Osteoblast (primary cell): ENCODE data around the gene YIPF3. TPM values are rescaled to one million over a fixed set of nuclear protein-coding genes. Genes with fewer than 3 reads are reported as not detected.
A peak's percentile ranks its signal among the peaks of the same experiment; 100 is the strongest.

Source experiments
- DNase-seq: peaks from one replicate; pipeline ENCODE4 v3.0.0; 2011; ENCODE audit warnings: low spot score, mixed read lengths; ENCODE audit not compliant: insufficient read length; ENCODE audit errors: missing footprints
- H2AFZ ChIP-seq: 2 replicates; pipeline ENCODE4 v1.6.0; 2011; ENCODE audit warnings: mild to moderate bottlenecking, low read length
- H3K27ac ChIP-seq: 2 replicates; pipeline ENCODE4 v1.5.1; 2011; ENCODE audit warnings: mild to moderate bottlenecking, low read depth, low read length, moderate library complexity
- H3K27me3 ChIP-seq: 2 replicates; pipeline ENCODE4 v1.6.0; 2012; ENCODE audit warnings: mild to moderate bottlenecking, control low read depth, inconsistent platforms, low read length, moderate library complexity; ENCODE audit not compliant: insufficient read depth
- H3K36me3 ChIP-seq: 2 replicates; pipeline ENCODE4 v1.5.1; 2011; ENCODE audit warnings: mild to moderate bottlenecking, low read length, control low read depth, moderate library complexity; ENCODE audit not compliant: insufficient read depth
- H3K4me1 ChIP-seq: 2 replicates; pipeline ENCODE4 v1.5.1; 2011; ENCODE audit warnings: mild to moderate bottlenecking, low read length, control low read depth, moderate library complexity; ENCODE audit not compliant: insufficient read depth
- H3K4me2 ChIP-seq: 2 replicates; pipeline ENCODE4 v1.6.0; 2011; ENCODE audit warnings: mild to moderate bottlenecking, low read length; ENCODE audit not compliant: insufficient read depth
- H3K4me3 ChIP-seq: fragments of 200-600 bp; sonication (generic); 3 replicates; pipeline ENCODE4 v1.5.1; 2012; ENCODE audit warnings: mild to moderate bottlenecking, low read length, inconsistent platforms; ENCODE audit not compliant: insufficient read depth
- H3K79me2 ChIP-seq: 2 replicates; pipeline ENCODE4 v1.6.0; 2012; ENCODE audit warnings: mild to moderate bottlenecking, low read length, control low read depth, inconsistent platforms; ENCODE audit not compliant: insufficient read depth
- H3K9me3 ChIP-seq: 2 replicates; pipeline ENCODE4 v1.5.1; 2011; ENCODE audit warnings: low read depth, low read length, control low read depth
- H4K20me1 ChIP-seq: 2 replicates; pipeline ENCODE4 v1.6.0; 2012; ENCODE audit warnings: mild to moderate bottlenecking, low read length, control low read depth; ENCODE audit not compliant: insufficient read depth
- total RNA-seq: library from RNA; depleted of rRNA; stranded (reverse); fragments of >200 nt; gene quantifications from 2 replicates; pipeline ENCODE4 v1.2.3, GENCODE V29; 2012
- TF ChIP-seq, protein P1 (sequence below): IDR thresholded peaks from 2 replicates; pipeline ENCODE4 v1.5.1; 2011; ENCODE audit warnings: mild to moderate bottlenecking, low read depth, low read length, moderate library complexity; ENCODE audit errors: extremely low read depth

The YIPF3 gene
- total RNA-seq, 1 donor, result 98.8 TPM

DNA sequence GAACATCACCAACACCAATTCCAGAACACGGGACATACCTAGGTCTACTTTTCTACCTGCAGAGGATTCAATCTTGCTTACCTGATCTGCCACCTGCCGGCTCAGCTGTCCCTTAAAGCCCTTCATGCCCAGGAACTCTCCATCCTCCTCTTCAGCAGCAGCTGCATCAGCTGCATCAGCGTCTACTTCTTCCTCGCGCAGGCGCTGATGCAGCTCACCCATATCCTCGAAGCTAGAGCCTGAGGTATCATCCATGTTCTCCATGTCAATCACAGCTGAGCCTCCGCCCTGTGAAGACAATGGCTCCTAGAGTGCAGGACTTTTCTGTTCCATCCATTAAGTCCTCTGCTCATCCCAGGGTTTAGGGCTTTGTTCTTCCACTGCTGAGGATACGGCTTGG lies 918 bp downstream of the YIPF3 start:
- Histone ChIP-seq H3K9me3 (no peaks in the 10 kb centered on the region), H4K20me1 (peaks cover 41% of the 10 kb centered on the region)
- TF ChIP-seq, protein P1, sequence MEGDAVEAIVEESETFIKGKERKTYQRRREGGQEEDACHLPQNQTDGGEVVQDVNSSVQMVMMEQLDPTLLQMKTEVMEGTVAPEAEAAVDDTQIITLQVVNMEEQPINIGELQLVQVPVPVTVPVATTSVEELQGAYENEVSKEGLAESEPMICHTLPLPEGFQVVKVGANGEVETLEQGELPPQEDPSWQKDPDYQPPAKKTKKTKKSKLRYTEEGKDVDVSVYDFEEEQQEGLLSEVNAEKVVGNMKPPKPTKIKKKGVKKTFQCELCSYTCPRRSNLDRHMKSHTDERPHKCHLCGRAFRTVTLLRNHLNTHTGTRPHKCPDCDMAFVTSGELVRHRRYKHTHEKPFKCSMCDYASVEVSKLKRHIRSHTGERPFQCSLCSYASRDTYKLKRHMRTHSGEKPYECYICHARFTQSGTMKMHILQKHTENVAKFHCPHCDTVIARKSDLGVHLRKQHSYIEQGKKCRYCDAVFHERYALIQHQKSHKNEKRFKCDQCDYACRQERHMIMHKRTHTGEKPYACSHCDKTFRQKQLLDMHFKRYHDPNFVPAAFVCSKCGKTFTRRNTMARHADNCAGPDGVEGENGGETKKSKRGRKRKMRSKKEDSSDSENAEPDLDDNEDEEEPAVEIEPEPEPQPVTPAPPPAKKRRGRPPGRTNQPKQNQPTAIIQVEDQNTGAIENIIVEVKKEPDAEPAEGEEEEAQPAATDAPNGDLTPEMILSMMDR, result no peak

DNA sequence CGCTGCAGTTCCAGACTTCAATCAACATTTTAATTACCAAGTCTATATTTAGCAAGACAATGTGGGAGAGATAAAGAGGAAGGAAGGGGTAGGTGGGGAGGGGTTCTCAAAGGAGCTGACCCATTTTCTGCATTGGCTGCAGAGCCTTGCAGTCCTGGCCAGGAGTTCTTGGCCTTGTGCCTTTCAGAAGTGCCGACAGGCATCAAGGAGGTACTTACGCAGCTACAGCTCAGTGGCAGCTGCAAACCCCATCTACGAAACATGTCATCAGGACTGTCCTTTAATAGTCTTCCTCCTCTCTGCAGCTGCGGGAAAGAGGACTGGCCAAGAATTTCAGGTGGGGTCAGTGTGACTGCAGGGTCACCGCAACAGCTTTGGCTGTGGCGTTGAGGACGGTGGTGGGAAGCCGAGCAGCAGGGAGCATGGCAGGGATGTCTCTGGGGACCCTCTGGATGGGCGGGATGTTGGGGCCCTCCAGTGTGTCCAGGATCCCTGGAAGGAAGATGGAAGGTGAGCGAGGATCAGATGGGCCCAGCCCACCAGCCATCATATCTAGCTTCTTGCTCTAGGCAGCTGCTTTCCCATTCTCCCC lies 4.8 kb downstream of the YIPF3 start:
- Histone ChIP-seq H3K79me2 (peaks cover 37% of the 10 kb centered on the region), H3K4me3 (no peak overlapping the region), H3K27me3 (no peaks in the 10 kb centered on the region), H3K4me2 (no peak overlapping the region), H2AFZ (no peak overlapping the region), H3K27ac (no peak overlapping the region), H3K36me3 (peaks cover 47% of the 10 kb centered on the region), H3K9me3 (no peaks in the 10 kb centered on the region), H3K4me1 (peaks cover 28% of the 10 kb centered on the region), H4K20me1 (peaks cover 33% of the 10 kb centered on the region)
- TF ChIP-seq, protein P1, result no peak
- DNase-seq, result no peak

More for the DNA sequence above, 918 bp downstream of the YIPF3 start:
- Histone ChIP-seq H3K27ac (peak overlapping the region; percentile 92), H2AFZ (no peak overlapping the region), H3K4me1 (peaks cover 20% of the 10 kb centered on the region), H3K4me3 (peak overlapping the region; percentile 99), H3K36me3 (peaks cover 63% of the 10 kb centered on the region), H3K27me3 (no peaks in the 10 kb centered on the region), H3K4me2 (peak overlapping the region; percentile 89), H3K79me2 (peaks cover 73% of the 10 kb centered on the region)
- DNase-seq, result no peak

DNA sequence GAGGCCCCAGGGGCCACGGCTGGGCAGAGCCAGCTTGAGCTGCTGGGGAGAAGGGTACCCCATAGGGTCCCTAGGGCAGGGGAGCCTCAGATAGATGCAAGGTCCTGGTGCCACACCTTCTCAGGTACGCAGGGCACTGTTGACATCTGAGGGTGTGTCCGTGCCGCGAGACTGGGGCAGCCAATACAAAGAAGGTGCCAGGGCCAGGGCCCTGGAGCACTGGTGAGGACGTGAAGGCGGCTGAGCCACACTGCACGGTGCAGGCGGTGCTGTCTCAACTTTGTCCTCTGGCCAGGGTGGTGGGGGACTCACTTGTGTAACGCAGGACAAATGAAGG lies 5.9 kb downstream of the YIPF3 start:
- Histone ChIP-seq H2AFZ (no peak overlapping the region), H3K79me2 (peaks cover 27% of the 10 kb centered on the region), H3K9me3 (no peaks in the 10 kb centered on the region), H3K4me3 (peak overlapping the region; percentile 81), H4K20me1 (peaks cover 32% of the 10 kb centered on the region), H3K36me3 (peaks cover 50% of the 10 kb centered on the region), H3K4me1 (peaks cover 24% of the 10 kb centered on the region), H3K27me3 (no peaks in the 10 kb centered on the region), H3K4me2 (peak overlapping the region; percentile 86), H3K27ac (peak overlapping the region; percentile 42)
- TF ChIP-seq, protein P1, result no peak
- no peak for DNase-seq

DNA sequence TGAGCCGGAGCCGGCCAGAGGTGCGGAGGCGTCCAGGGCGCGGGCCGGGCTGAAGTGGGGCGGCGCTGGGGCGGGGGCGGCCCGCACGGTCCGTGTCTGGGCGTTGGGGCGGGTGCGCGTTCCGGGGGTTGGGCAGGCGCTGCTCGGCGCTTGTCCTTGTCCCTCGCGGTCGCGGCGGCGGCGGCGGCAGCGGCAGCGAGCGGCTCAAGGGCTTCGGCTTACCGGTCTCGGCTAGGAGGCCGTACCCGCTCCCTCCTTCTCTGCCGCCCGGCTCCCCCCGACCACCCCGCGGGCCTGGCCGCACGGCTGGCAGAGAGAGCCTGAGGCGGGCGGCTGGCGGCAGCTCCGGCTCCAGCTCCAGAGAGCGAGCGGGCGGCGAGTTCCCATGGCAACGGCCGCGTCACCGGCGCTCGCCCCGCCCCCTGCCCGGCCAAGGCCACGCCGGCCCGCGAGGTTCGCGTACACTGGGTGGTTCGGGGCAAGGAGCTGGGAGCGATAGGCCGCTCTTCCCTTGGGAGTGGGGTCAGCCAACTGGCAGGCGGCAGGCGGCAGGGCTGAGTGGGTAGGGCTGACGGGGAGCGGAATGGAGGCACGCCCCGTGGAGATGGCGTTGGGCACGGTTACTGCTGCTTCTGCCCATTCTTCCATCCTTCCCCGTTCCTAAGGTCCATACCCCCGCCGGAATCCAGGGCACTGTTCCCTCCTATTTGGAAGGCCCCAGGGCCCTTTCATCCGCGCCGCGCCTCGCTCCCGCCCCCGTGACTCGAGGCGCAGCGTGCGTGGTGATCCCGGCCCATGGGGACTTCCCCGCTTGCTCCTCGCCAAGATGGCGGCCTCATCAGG lies 6.5 kb downstream of the YIPF3 start, which contains the start of gene LRRC73:
TSS of gene LRRC73 (minus strand) at position 363 of the 843 bp plus-strand sequence. CDS start 561 bp downstream, outside the sequence.
- H3K79me2 ChIP-seq, result peaks cover 21% of the 10 kb centered on the region
- H2AFZ ChIP-seq, result peak within 1 kb of the TSS; percentile 83
- H3K27me3 ChIP-seq, result no peaks in the 10 kb centered on the region
- H3K4me2 ChIP-seq, result peak within 1 kb of the TSS; percentile 86
- no peaks in the 10 kb centered on the region for H3K9me3 ChIP-seq
- H3K36me3 ChIP-seq, result peaks cover 49% of the 10 kb centered on the region
- H4K20me1 ChIP-seq, result peaks cover 26% of the 10 kb centered on the region
- H3K27ac ChIP-seq, result peak within 1 kb of the TSS; percentile 42
- H3K4me1 ChIP-seq, result peaks cover 18% of the 10 kb centered on the region
- peak; percentile 98 for DNase-seq
- H3K4me3 ChIP-seq, result peak within 1 kb of the TSS; percentile 81
- TF ChIP-seq, protein P1, result no peak
